Brain microvascular endothelial cell (primary cell): ENCODE measurements around the gene LIPC.

Source experiments
- DNase-seq: peaks from one replicate; pipeline ENCODE4 v3.0.0-alpha.2; 2020
- H3K27ac ChIP-seq: fragments of 250-450 bp; sonication (Bioruptor Pico); 2 replicates; pipeline ENCODE4 v1.5.1; 2020; ENCODE audit warnings: mild to moderate bottlenecking, moderate library complexity
- H3K27me3 ChIP-seq: fragments of 250-450 bp; sonication (Bioruptor Pico); replicated peaks from 2 replicates; pipeline ENCODE4 v1.5.1; 2020; ENCODE audit warnings: mild to moderate bottlenecking
- H3K36me3 ChIP-seq: fragments of 250-450 bp; sonication (Bioruptor Pico); replicated peaks from 2 replicates; pipeline ENCODE4 v1.5.1; 2020; ENCODE audit warnings: mild to moderate bottlenecking
- H3K4me3 ChIP-seq: 2 replicates; pipeline ENCODE4 v1.5.1; 2011; ENCODE audit warnings: low read depth, mild to moderate bottlenecking, control low read depth, low read length, moderate library complexity
- CTCF ChIP-seq: IDR thresholded peaks from 2 replicates; pipeline ENCODE4 v1.5.1; 2011; ENCODE audit warnings: low read depth, mild to moderate bottlenecking, moderate library complexity, low read length, control low read depth, inconsistent platforms; ENCODE audit errors: missing control alignments
- in situ Hi-C: cut with HindIII; loops from 2 replicates; pipeline ENCODE4 v1.10.0; 2017; ENCODE audit warnings: low sequenced_read_pairs, low pct_ligation_motif_present

LIPC gene

GRCh38 chr15:58523634-58524033, 91.8 kb downstream of the LIPC start:
- H3K36me3 ChIP-seq = no peaks in the 10 kb centered on the region
- H3K4me3 ChIP-seq = no peak overlapping the region
- H3K27ac ChIP-seq = no peak overlapping the region
- DNase-seq = no peak
- no peak for TF ChIP-seq CTCF
- in situ Hi-C loops = no loop called here
- no peaks in the 10 kb centered on the region for H3K27me3 ChIP-seq

GRCh38 chr15:58524247-58524646, 92.5 kb downstream of the LIPC start:
- Histone ChIP-seq H3K27me3 (no peaks in the 10 kb centered on the region), H3K36me3 (no peaks in the 10 kb centered on the region), H3K27ac (no peak overlapping the region), H3K4me3 (no peak overlapping the region)
- DNase-seq = no peak
- TF ChIP-seq CTCF = no peak
- in situ Hi-C loops = no loop called here

- no peak overlapping the region for H3K4me3 ChIP-seq
- no peaks in the 10 kb centered on the region for H3K36me3 ChIP-seq
- no peak overlapping the region for H3K27ac ChIP-seq
- no peak for TF ChIP-seq CTCF
- H3K27me3 ChIP-seq = no peaks in the 10 kb centered on the region
- in situ Hi-C loops = no loop called here
- no peak for DNase-seq
These were observed 94.2 kb downstream of the LIPC start for GRCh38 chr15:58525991-58526421.

- H3K27ac ChIP-seq = no peak overlapping the region
- in situ Hi-C loops = no loop called here
- no peak for DNase-seq
These were observed 94.9 kb downstream of the LIPC start for GRCh38 chr15:58526647-58527192.

GRCh38 chr15:58527573-58528187, 95.9 kb downstream of the LIPC start:
- DNase-seq = no peak
- in situ Hi-C loops = no loop called here
- Histone ChIP-seq H3K36me3 (no peaks in the 10 kb centered on the region), H3K27me3 (no peaks in the 10 kb centered on the region), H3K27ac (no peak overlapping the region), H3K4me3 (no peak overlapping the region)
- no peak for TF ChIP-seq CTCF

More at GRCh38 chr15:58526647-58527192, 94.9 kb downstream of the LIPC start:
- no peaks in the 10 kb centered on the region for H3K27me3 ChIP-seq
- no peaks in the 10 kb centered on the region for H3K36me3 ChIP-seq
- TF ChIP-seq CTCF = no peak
- no peak overlapping the region for H3K4me3 ChIP-seq
